ENCODE data around the gene DMXL2. TPM values are rescaled to one million over a fixed set of nuclear protein-coding genes. Genes with fewer than 3 reads are reported as not detected.
"Not testable (repeated sequence)": the region's sequence is repeated elsewhere in the genome, so short reads cannot be mapped to it uniquely, and the experiment has no call there.

The DMXL2 gene
- total RNA-seq, 8 experiments from 2014 or later = 30.0 to 197 (median 53.0) TPM

DNA sequence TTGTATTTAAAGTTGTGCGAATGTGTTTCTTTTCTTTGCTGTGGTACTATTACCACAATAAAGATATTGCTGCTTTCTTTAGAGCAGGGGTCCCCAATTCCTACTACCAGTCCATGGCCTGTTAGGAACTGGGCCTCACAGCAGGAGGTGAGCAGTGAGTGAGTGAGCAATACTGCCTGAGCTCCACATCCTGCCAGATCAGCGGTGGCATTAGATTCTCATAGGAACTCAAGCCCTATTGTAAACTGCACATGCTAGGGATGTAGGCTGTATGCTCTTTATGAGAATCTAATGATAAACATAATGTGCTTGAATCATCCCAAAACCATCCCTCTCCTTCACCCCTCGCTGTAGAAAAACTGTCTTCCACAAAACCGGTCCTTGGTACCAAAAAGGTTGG is 41.6 kb downstream of the DMXL2 start:
- 81 to 100% (median 90%) methylated on average over 1 to 4 of the region's 4 CpGs; no CpG with 5 or more reads in 3 of the 10 experiments for WGBS, 10 experiments
- Histone ChIP-seq H3K4me3 (no peak overlapping the region), H3K4me1 (replicated peaks in 1 of 2) (no peaks in the 10 kb centered on the region), H3K27ac (no peak overlapping the region)
- ATAC-seq (replicated peaks in 6 of 8) = no peak
- in situ Hi-C loops (cut with MboI; ENCODE audit: low pct_unique_long_range_greater_than_20kb in 2 of 9, low sequenced_read_pairs in 9 of 9, unreplicated experiment in 9 of 9) = no loop called here

- no peak for ATAC-seq (replicated peaks in 6 of 8)
- H3K4me1 ChIP-seq (replicated peaks in 1 of 2) = no peaks in the 10 kb centered on the region
- in situ Hi-C loops (cut with MboI; ENCODE audit: low pct_unique_long_range_greater_than_20kb in 2 of 9, low sequenced_read_pairs in 9 of 9, unreplicated experiment in 9 of 9) = no loop called here
- WGBS, 10 experiments = 71 to 100% (median 100%) methylated on average over 1 to 2 of the region's 2 CpGs; no CpG with 5 or more reads in 2 of the 10 experiments
- H3K27ac ChIP-seq = no peak overlapping the region
- no peak overlapping the region for H3K4me3 ChIP-seq
Observed at GRCh38 chr15:51580385-51580784, 42.2 kb downstream of the DMXL2 start.

DNA sequence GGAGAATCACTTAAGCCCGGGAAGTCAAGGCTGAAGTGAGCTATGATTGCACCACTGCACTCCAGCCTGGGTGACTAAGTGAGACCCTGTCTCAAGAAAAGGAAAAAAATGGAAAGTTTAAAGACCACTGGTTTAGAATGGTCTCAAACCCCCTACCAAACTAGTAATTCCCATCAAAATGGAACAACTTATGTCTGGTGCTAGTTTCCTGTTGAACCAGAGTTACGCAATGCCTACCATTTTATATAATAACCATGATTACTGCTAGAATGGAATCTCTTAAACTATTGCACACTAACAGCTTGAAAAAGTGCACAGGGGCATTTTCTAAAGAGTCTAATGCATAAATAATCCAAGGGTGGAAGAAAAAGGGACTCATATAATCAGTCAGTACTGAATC is 43.6 kb downstream of the DMXL2 start:
- WGBS, 10 experiments = 83 to 100% (median 100%) methylated on average over 1 to 2 of the region's 2 CpGs; no CpG with 5 or more reads in 2 of the 10 experiments
- no peak overlapping the region for H3K27ac ChIP-seq
- H3K4me3 ChIP-seq = no peak overlapping the region
- no peaks in the 10 kb centered on the region for H3K4me1 ChIP-seq (replicated peaks in 1 of 2)
- no peak for ATAC-seq (replicated peaks in 6 of 8)
- in situ Hi-C loops (cut with MboI; ENCODE audit: low pct_unique_long_range_greater_than_20kb in 2 of 9, low sequenced_read_pairs in 9 of 9, unreplicated experiment in 9 of 9) = no loop called here

GRCh38 chr15:51577636-51578304 is 44.8 kb downstream of the DMXL2 start:
- H3K27ac ChIP-seq = no peak overlapping the region
- WGBS, 10 experiments = 50 to 100% (median 83%) methylated on average over 1 of the region's 1 CpG; no CpG with 5 or more reads in 3 of the 10 experiments
- H3K4me1 ChIP-seq (replicated peaks in 1 of 2) = no peaks in the 10 kb centered on the region
- in situ Hi-C loops (cut with MboI; ENCODE audit: low pct_unique_long_range_greater_than_20kb in 2 of 9, low sequenced_read_pairs in 9 of 9, unreplicated experiment in 9 of 9) = no loop called here
- ATAC-seq (replicated peaks in 6 of 8) = no peak
- no peak overlapping the region for H3K4me3 ChIP-seq

- no peak overlapping the region for H3K4me3 ChIP-seq
- WGBS, 10 experiments = 13 to 100% (median 83%) methylated on average over 1 to 2 of the region's 2 CpGs; no CpG with 5 or more reads in 3 of the 10 experiments
- in situ Hi-C loops (cut with MboI; ENCODE audit: low pct_unique_long_range_greater_than_20kb in 2 of 9, low sequenced_read_pairs in 9 of 9, unreplicated experiment in 9 of 9) = no loop called here
- ATAC-seq (replicated peaks in 6 of 8) = peak in 3 of 8 experiments; percentile 48 to 98 (median 97)
- H3K4me1 ChIP-seq (replicated peaks in 1 of 2) = no peaks in the 10 kb centered on the region
- no peak overlapping the region for H3K27ac ChIP-seq
Observed at GRCh38 chr15:51576911-51577500, 45.6 kb downstream of the DMXL2 start.

DNA sequence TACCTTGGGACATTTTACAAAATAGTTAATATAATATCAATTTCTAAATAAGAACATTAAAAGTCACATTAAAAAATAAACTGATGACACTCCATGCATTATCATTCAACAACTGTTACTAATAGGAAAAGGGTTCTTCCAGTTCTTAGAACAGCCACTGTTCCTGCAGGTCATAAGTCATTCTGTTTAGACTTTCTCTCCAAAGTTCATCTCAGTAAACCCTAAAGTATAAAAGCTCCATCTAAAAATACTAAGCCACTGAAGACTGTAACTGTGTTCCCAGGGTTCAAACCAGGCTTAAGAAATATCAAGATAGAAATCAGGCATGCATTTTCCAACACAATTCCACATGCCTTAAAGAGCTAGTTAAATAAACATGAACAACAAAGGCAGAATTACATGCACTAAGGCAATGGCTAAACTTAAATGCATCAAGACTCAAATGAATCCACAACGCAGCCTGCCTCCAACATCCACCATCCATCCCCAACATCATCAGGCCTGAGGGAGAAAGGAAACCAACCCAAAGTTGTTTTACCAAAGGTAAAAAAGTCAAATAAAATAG is 46.2 kb downstream of the DMXL2 start:
- no peak for ATAC-seq (replicated peaks in 6 of 8)
- H3K27ac ChIP-seq = no peak overlapping the region
- in situ Hi-C loops (cut with MboI; ENCODE audit: low pct_unique_long_range_greater_than_20kb in 2 of 9, low sequenced_read_pairs in 9 of 9, unreplicated experiment in 9 of 9) = no loop called here
- H3K4me3 ChIP-seq = no peak overlapping the region
- 33 to 100% (median 84%) methylated on average over 1 of the region's 1 CpG; no CpG with 5 or more reads in 4 of the 10 experiments for WGBS, 10 experiments
- no peaks in the 10 kb centered on the region for H3K4me1 ChIP-seq (replicated peaks in 1 of 2)

DNA sequence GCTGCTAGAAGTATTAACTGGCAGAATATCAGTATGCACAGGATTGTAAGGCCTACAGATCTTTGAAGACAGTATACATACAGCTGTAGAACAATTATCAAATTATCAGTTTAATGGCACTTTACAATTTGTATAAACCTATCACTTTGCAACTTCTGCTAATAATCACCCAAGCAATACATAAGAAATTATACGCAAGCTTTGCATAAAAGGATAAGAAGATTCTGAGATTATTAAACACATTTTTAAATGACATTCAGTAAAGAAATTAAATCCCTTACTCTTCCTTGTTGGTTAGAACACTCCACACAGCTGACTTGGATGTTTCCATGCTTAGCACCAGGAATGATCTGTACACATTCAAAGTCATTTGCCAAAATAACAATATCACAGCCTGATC is 46.8 kb downstream of the DMXL2 start:
- H3K4me3 ChIP-seq = no peak overlapping the region
- in situ Hi-C loops (cut with MboI; ENCODE audit: low pct_unique_long_range_greater_than_20kb in 2 of 9, low sequenced_read_pairs in 9 of 9, unreplicated experiment in 9 of 9) = no loop called here
- ATAC-seq (replicated peaks in 6 of 8) = no peak
- WGBS, 10 experiments = 88 to 100% (median 100%) methylated on average over 1 of the region's 1 CpG; no CpG with 5 or more reads in 1 of the 10 experiments
- H3K27ac ChIP-seq = no peak overlapping the region
- no peaks in the 10 kb centered on the region for H3K4me1 ChIP-seq (replicated peaks in 1 of 2)

DNA sequence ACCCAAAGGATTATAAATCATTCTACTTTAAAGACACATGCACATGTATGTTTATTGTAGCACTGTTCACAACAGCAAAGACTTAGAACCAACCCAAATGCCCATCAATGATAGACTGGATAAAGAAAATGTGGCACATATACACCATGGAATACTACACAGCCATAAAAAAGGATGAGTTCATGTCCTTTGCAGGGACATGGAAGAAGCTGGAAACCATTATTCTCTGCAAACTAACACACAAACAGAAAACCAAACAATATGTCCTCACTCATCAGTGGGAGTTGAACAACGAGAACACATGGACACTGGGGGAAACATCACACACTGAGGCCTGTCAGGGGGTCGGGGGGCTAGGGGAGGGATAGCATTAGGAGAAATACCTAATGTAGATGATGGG is 49.2 kb downstream of the DMXL2 start:
- H3K4me3 ChIP-seq; ATAC-seq (replicated peaks in 6 of 8); in situ Hi-C loops (cut with MboI; ENCODE audit: low pct_unique_long_range_greater_than_20kb in 2 of 9, low sequenced_read_pairs in 9 of 9, unreplicated experiment in 9 of 9); H3K27ac ChIP-seq; H3K4me1 ChIP-seq (replicated peaks in 1 of 2): not testable (repeated sequence)
- 100% methylated on average over 1 of the region's 2 CpGs; no CpG with 5 or more reads in 9 of the 10 experiments for WGBS, 10 experiments

GRCh38 chr15:51568939-51569784 is 53.4 kb downstream of the DMXL2 start:
- in situ Hi-C loops (cut with MboI; ENCODE audit: low pct_unique_long_range_greater_than_20kb in 2 of 9, low sequenced_read_pairs in 9 of 9, unreplicated experiment in 9 of 9); H3K27ac ChIP-seq; H3K4me1 ChIP-seq (replicated peaks in 1 of 2); H3K4me3 ChIP-seq: not testable (repeated sequence)
- ATAC-seq (replicated peaks in 6 of 8) = peak in 3 of 8 experiments; percentile 55 to 75 (median 59)
- WGBS, 10 experiments = 60 to 97% (median 79%) methylated on average over 1 to 7 of the region's 18 CpGs; no CpG with 5 or more reads in 1 of the 10 experiments

DNA sequence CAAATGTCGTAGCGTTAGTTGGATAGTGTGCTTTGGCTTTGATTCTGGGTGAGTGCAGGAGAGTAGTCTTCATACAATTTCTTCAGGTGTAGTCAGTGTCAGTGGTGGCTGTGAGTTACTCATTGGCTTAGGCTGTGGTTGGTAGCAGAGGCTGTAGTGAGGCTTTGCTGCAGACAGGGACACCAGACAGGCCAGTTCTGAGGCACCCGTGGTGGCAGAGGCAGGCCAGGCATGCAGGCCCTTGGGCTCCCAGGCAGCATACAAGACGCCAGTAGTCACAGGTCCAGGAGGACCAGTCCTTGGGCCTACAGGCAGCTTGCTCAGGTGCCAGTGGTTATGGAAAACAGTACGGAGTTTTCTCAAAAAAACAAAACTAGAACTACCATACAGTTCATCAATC is 61.3 kb downstream of the DMXL2 start:
- Histone ChIP-seq H3K27ac (no peak overlapping the region), H3K4me3 (no peak overlapping the region), H3K4me1 (replicated peaks in 1 of 2) (no peaks in the 10 kb centered on the region)
- in situ Hi-C loops (cut with MboI; ENCODE audit: low pct_unique_long_range_greater_than_20kb in 2 of 9, low sequenced_read_pairs in 9 of 9, unreplicated experiment in 9 of 9) = no loop called here
- ATAC-seq (replicated peaks in 6 of 8) = no peak
- 55 to 100% (median 85%) methylated on average over 1 to 5 of the region's 5 CpGs for WGBS, 10 experiments

GRCh38 chr15:51558876-51559275 is 63.7 kb downstream of the DMXL2 start:
- H3K27ac ChIP-seq = no peak overlapping the region
- WGBS, 10 experiments = 68 to 100% (median 92%) methylated on average over 1 to 3 of the region's 3 CpGs; no CpG with 5 or more reads in 1 of the 10 experiments
- no peaks in the 10 kb centered on the region for H3K4me1 ChIP-seq (replicated peaks in 1 of 2)
- H3K4me3 ChIP-seq = no peak overlapping the region
- in situ Hi-C loops (cut with MboI; ENCODE audit: low pct_unique_long_range_greater_than_20kb in 2 of 9, low sequenced_read_pairs in 9 of 9, unreplicated experiment in 9 of 9) = no loop called here
- no peak for ATAC-seq (replicated peaks in 6 of 8)

GRCh38 chr15:51558411-51558810 is 64.2 kb downstream of the DMXL2 start:
- no peaks in the 10 kb centered on the region for H3K4me1 ChIP-seq (replicated peaks in 1 of 2)
- WGBS, 10 experiments = 53 to 97% (median 81%) methylated on average over 1 to 3 of the region's 3 CpGs; no CpG with 5 or more reads in 1 of the 10 experiments
- ATAC-seq (replicated peaks in 6 of 8) = no peak
- in situ Hi-C loops (cut with MboI; ENCODE audit: low pct_unique_long_range_greater_than_20kb in 2 of 9, low sequenced_read_pairs in 9 of 9, unreplicated experiment in 9 of 9) = no loop called here
- no peak overlapping the region for H3K27ac ChIP-seq
- no peak overlapping the region for H3K4me3 ChIP-seq

DNA sequence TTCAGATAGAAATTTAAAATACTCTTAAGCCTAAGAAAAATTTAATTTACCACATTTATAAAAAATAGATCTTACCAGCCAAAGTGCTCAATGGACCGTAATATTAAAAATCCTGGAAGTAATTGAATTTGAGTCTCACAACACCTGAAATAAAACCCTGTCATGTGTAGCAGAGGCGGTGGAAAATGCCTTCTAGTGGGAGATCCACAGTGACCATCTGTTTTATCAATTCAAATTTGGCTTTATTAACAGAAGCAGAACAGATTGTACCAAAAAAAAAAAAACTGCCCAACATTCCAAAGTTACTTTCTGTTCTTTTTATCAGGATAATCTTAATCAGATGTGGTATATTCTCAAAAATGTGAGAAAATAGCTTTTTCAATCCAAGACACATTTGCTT is 71.7 kb downstream of the DMXL2 start:
- 20 to 100% (median 95%) methylated on average over 1 to 2 of the region's 2 CpGs; no CpG with 5 or more reads in 1 of the 10 experiments for WGBS, 10 experiments
- Histone ChIP-seq H3K27ac (no peak overlapping the region), H3K4me1 (replicated peaks in 1 of 2) (no peaks in the 10 kb centered on the region), H3K4me3 (no peak overlapping the region)
- in situ Hi-C loops (cut with MboI; ENCODE audit: low pct_unique_long_range_greater_than_20kb in 2 of 9, low sequenced_read_pairs in 9 of 9, unreplicated experiment in 9 of 9) = no loop called here
- no peak for ATAC-seq (replicated peaks in 6 of 8)

Data from motor neuron (in vitro differentiated cells).